SU-DHL-6 (cell line): ENCODE results near the gene LTBP1.

Experiments used
- H2AFZ ChIP-seq: fragments of 200-600 bp; sonication (generic); 2 replicates; pipeline ENCODE4 v1.6.1; 2014; ENCODE audit warnings: low read depth, mild to moderate bottlenecking, moderate library complexity, mixed read lengths, antibody characterized with exemption, low read length; ENCODE audit not compliant: severe bottlenecking
- H3F3A ChIP-seq: fragments of 200-600 bp; shearing (Covaris generic); 2 replicates; pipeline ENCODE4 v1.6.0; 2016; ENCODE audit warnings: antibody characterized with exemption, mild to moderate bottlenecking; ENCODE audit not compliant: insufficient read depth
- H3K27ac ChIP-seq: fragments of 200-600 bp; sonication (generic); 2 replicates; pipeline ENCODE4 v1.5.1; 2016; ENCODE audit warnings: low read depth, mild to moderate bottlenecking, low read length, moderate library complexity, mixed read lengths
- H3K27me3 ChIP-seq: fragments of 200-600 bp; sonication (generic), shearing (Covaris generic); 2 replicates; pipeline ENCODE4 v1.6.0; 2014; ENCODE audit warnings: mild to moderate bottlenecking, low read length
- H3K36me3 ChIP-seq: fragments of 200-600 bp; sonication (generic); 2 replicates; pipeline ENCODE4 v1.6.1; 2014; ENCODE audit warnings: mild to moderate bottlenecking, low read length, mixed read lengths
- H3K4me2 ChIP-seq: fragments of 300-600, 200-600 bp; shearing (Covaris generic), sonication (generic); 2 replicates; pipeline ENCODE4 v1.6.0; 2014; ENCODE audit warnings: low read length, low read depth, mild to moderate bottlenecking; ENCODE audit not compliant: poor library complexity, severe bottlenecking
- H3K4me3 ChIP-seq: fragments of 200-600 bp; sonication (generic); 2 replicates; pipeline ENCODE4 v1.5.1; 2014; ENCODE audit warnings: antibody characterized with exemption, low read length, mild to moderate bottlenecking, mixed read lengths; ENCODE audit not compliant: insufficient read depth, poor library complexity, severe bottlenecking
- H3K79me2 ChIP-seq: fragments of 200-600 bp; sonication (generic); 2 replicates; pipeline ENCODE4 v1.6.1; 2014; ENCODE audit warnings: mild to moderate bottlenecking, low read length, moderate library complexity; ENCODE audit not compliant: insufficient read depth
- H3K9ac ChIP-seq: fragments of 200-600 bp; sonication (generic); 2 replicates; pipeline ENCODE4 v1.7.0; 2014; ENCODE audit warnings: mild to moderate bottlenecking, low read length
- H3K9me2 ChIP-seq: fragments of 200-600 bp; sonication (generic); replicated peaks from 2 replicates; pipeline ENCODE4 v1.6.1; 2014; ENCODE audit warnings: low read length; ENCODE audit not compliant: insufficient read depth
- H3K9me3 ChIP-seq: fragments of 200-600 bp; sonication (generic); 2 replicates; pipeline ENCODE4 v1.6.1; 2014; ENCODE audit warnings: low read length, mixed read lengths; ENCODE audit not compliant: insufficient read depth
- H4K20me1 ChIP-seq: fragments of 200-600 bp; sonication (generic); 2 replicates; pipeline ENCODE4 v1.6.1; 2014; ENCODE audit warnings: low read depth, mild to moderate bottlenecking, antibody characterized with exemption, low read length, moderate library complexity, mixed read lengths
- CTCF ChIP-seq: fragments of 200-600 bp; sonication (generic); IDR thresholded peaks from one replicate; pipeline ENCODE4 v1.5.1; 2017; ENCODE audit warnings: antibody characterized with exemption, mild to moderate bottlenecking, low read length, moderate library complexity; ENCODE audit not compliant: insufficient read depth, poor library complexity, severe bottlenecking
- EZH2phosphoT487 ChIP-seq: fragments of 200-600 bp; sonication (generic), shearing (Covaris generic); conservative IDR thresholded peaks from 2 replicates; pipeline ENCODE4 v1.6.1; 2018; ENCODE audit warnings: mild to moderate bottlenecking, antibody characterized with exemption, low read length, moderate library complexity, mixed read lengths

LTBP1 gene

GRCh38 chr2:33236482-33237385, 290.0 kb downstream of the LTBP1 start:
- no peak overlapping the region for H3K27ac ChIP-seq
- no peak overlapping the region for H3K4me2 ChIP-seq
- H3K9ac ChIP-seq: no peak overlapping the region

GRCh38 chr2:33238111-33238510, 291.4 kb downstream of the LTBP1 start:
- no peak for TF ChIP-seq CTCF
- TF ChIP-seq EZH2phosphoT487: no peak
- peaks cover 3% of the 10 kb centered on the region; the same call in 1 of the 2 replicates for H3F3A ChIP-seq
- no peaks in the 10 kb centered on the region for H3K9me3 ChIP-seq
- H2AFZ ChIP-seq: no peak overlapping the region
- no peaks in the 10 kb centered on the region for H4K20me1 ChIP-seq
- no peak overlapping the region for H3K9ac ChIP-seq
- no peak overlapping the region for H3K27ac ChIP-seq
- no peaks in the 10 kb centered on the region for H3K27me3 ChIP-seq
- H3K79me2 ChIP-seq: no peaks in the 10 kb centered on the region
- no peak overlapping the region for H3K4me2 ChIP-seq
- H3K36me3 ChIP-seq: peaks cover 11% of the 10 kb centered on the region
- no peaks in the 10 kb centered on the region for H3K9me2 ChIP-seq
- H3K4me3 ChIP-seq: no peak overlapping the region

More at GRCh38 chr2:33236482-33237385, 290.0 kb downstream of the LTBP1 start:
- H3K9me3 ChIP-seq: no peaks in the 10 kb centered on the region
- peaks cover 3% of the 10 kb centered on the region; the same call in 1 of the 2 replicates for H3F3A ChIP-seq
- H4K20me1 ChIP-seq: no peaks in the 10 kb centered on the region
- H3K27me3 ChIP-seq: no peaks in the 10 kb centered on the region
- peaks cover 14% of the 10 kb centered on the region for H3K36me3 ChIP-seq
- no peaks in the 10 kb centered on the region for H3K9me2 ChIP-seq
- H3K4me3 ChIP-seq: no peak overlapping the region
- no peaks in the 10 kb centered on the region for H3K79me2 ChIP-seq
- no peak overlapping the region for H2AFZ ChIP-seq
- no peak for TF ChIP-seq CTCF
- TF ChIP-seq EZH2phosphoT487: no peak

- no peak overlapping the region for H3K27ac ChIP-seq
These were observed 293.4 kb downstream of the LTBP1 start for GRCh38 chr2:33240178-33240577.

More at GRCh38 chr2:33240178-33240577, 293.4 kb downstream of the LTBP1 start:
- Histone ChIP-seq H4K20me1 (no peaks in the 10 kb centered on the region), H3F3A (peaks cover 3% of the 10 kb centered on the region; the same call in 1 of the 2 replicates), H3K4me2 (no peak overlapping the region), H3K9me2 (no peaks in the 10 kb centered on the region), H3K27me3 (no peaks in the 10 kb centered on the region), H3K36me3 (peaks cover 16% of the 10 kb centered on the region; the same call in 1 of the 2 replicates), H3K4me3 (no peak overlapping the region), H3K79me2 (no peaks in the 10 kb centered on the region), H3K9ac (no peak overlapping the region), H3K9me3 (no peaks in the 10 kb centered on the region), H2AFZ (no peak overlapping the region)
- no peak for TF ChIP-seq CTCF
- no peak for TF ChIP-seq EZH2phosphoT487
